ENCODE results near the gene PWP1. TPM values are rescaled to one million over a fixed set of nuclear protein-coding genes. Genes with fewer than 3 reads are reported as not detected.
"Not testable (repeated sequence)": the region's sequence is repeated elsewhere in the genome, so short reads cannot be mapped to it uniquely, and the experiment has no call there.

PWP1 gene
- polyA plus RNA-seq, 2 donors, result 12.8 to 32.5 TPM

DNA sequence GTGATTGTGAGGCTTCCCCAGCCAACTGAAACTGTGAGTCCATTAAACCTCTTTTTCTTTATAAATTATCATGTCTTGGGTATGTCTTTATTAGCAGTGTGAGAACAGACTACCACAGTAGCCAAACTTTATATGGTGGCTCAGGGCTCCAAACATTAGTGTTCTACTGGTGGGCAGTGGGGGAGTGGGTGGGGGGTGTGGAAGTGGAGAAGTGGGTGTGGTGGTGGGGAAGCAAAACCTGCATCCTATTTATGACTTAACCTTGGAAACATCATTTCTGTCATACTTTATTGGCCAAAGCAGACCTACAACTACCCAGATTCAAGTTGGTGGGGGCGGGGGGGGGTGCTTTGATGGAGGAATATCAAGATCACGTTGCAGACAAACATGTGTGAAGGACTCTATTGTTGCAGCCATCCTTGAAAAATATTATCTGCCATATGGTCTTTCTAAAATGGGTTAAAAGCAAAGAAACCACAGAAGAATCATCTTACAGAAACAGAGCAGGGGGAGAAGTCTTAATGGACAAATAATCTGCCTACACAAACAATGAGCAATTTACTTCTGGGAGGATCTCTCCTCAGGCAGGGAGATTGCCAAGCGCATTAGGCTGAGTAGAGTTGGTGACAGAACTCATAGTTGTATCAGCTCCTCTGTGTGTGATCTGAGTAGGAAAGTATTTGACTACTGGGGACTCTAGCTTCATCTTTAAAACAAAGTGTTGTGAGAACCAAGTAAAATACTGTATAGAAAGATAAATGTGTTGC lies 1.4 kb upstream of the PWP1 start:
- H3K4me1 ChIP-seq (ENCODE audit: control insufficient read depth in 2 of 2, insufficient read depth in 2 of 2, low read length in 1 of 2), result no peaks in the 10 kb centered on the region
- no peak overlapping the region for H3K27ac ChIP-seq (ENCODE audit: low read depth in 2 of 2, low read length in 1 of 2)
- peaks cover 0 to 3% of the 10 kb centered on the region in 2 donors for H3K36me3 ChIP-seq (ENCODE audit: control insufficient read depth in 2 of 2, insufficient read depth in 2 of 2, low read length in 1 of 2)
- peaks cover 0 to 3% of the 10 kb centered on the region in 2 donors for H3K9me3 ChIP-seq (ENCODE audit: control insufficient read depth in 2 of 2, insufficient read depth in 1 of 2, low read depth in 1 of 2, low read length in 1 of 2)
- no peak overlapping the region for H3K4me3 ChIP-seq (ENCODE audit: low read depth in 1 of 2, low read length in 2 of 2)
- WGBS, 2 donors, result 68 to 73% methylated on average over 3 of the region's 3 CpGs
- H3K27me3 ChIP-seq (ENCODE audit: control insufficient read depth in 1 of 2, insufficient read depth in 2 of 2, low read length in 2 of 2), result no peaks in the 10 kb centered on the region

DNA sequence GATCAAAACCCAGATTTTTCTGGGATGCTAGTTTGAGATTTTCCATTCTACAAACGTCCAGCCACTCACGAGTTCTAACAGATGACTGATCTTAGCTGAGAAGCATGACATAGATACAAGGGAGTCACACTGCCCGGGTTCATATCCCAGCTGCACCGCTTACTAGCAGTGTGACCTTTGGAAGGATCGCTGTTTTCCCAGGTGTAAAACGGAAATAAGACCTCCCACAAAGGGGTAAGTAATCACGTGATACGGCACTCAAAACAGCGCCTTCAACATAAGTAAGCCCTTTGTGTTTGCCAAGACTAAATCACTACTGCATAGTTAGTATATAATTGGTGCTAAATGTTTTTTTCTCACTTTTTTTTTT lies 624 bp upstream of the PWP1 start:
- no peaks in the 10 kb centered on the region for H3K27me3 ChIP-seq (ENCODE audit: control insufficient read depth in 1 of 2, insufficient read depth in 2 of 2, low read length in 2 of 2)
- no peak overlapping the region for H3K27ac ChIP-seq (ENCODE audit: low read depth in 2 of 2, low read length in 1 of 2)
- H3K9me3 ChIP-seq (ENCODE audit: control insufficient read depth in 2 of 2, insufficient read depth in 1 of 2, low read depth in 1 of 2, low read length in 1 of 2), result peaks cover 0 to 3% of the 10 kb centered on the region in 2 donors
- H3K36me3 ChIP-seq (ENCODE audit: control insufficient read depth in 2 of 2, insufficient read depth in 2 of 2, low read length in 1 of 2), result peaks cover 0 to 3% of the 10 kb centered on the region in 2 donors
- peak overlapping the region in 1 of 2 donors; percentile 95 for H3K4me3 ChIP-seq (ENCODE audit: low read depth in 1 of 2, low read length in 2 of 2)
- WGBS, 2 donors, result 9 to 10% methylated on average over 9 of the region's 9 CpGs
- H3K4me1 ChIP-seq (ENCODE audit: control insufficient read depth in 2 of 2, insufficient read depth in 2 of 2, low read length in 1 of 2), result no peaks in the 10 kb centered on the region

DNA sequence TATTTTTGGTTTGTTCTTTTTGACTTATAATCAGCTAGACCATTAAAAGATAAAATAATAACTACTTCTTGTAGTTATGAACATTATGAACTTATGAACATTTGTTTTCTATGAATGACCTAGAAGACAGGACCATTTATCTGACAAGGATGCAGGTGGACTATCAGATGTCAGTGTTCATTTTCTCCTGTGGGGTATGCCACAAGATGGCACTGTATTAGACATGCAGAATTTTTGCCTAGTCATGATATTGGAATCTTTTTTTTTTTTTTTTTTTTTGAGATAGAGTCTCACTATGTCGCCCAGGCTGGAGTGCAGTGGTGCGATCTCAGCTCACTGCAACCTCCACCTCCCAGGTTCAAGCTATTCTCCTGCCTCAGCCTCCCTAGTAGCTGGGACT lies 10.2 kb downstream of the PWP1 start:
- not testable (repeated sequence) for H3K4me1 ChIP-seq (ENCODE audit: control insufficient read depth in 2 of 2, insufficient read depth in 2 of 2, low read length in 1 of 2); H3K27ac ChIP-seq (ENCODE audit: low read depth in 2 of 2, low read length in 1 of 2); H3K9me3 ChIP-seq (ENCODE audit: control insufficient read depth in 2 of 2, insufficient read depth in 1 of 2, low read depth in 1 of 2, low read length in 1 of 2); H3K27me3 ChIP-seq (ENCODE audit: control insufficient read depth in 1 of 2, insufficient read depth in 2 of 2, low read length in 2 of 2); H3K4me3 ChIP-seq (ENCODE audit: low read depth in 1 of 2, low read length in 2 of 2)
- 84 to 95% methylated on average over 2 of the region's 2 CpGs for WGBS, 2 donors
- peaks cover 18 to 23% of the 10 kb centered on the region in 2 donors for H3K36me3 ChIP-seq (ENCODE audit: control insufficient read depth in 2 of 2, insufficient read depth in 2 of 2, low read length in 1 of 2)

DNA sequence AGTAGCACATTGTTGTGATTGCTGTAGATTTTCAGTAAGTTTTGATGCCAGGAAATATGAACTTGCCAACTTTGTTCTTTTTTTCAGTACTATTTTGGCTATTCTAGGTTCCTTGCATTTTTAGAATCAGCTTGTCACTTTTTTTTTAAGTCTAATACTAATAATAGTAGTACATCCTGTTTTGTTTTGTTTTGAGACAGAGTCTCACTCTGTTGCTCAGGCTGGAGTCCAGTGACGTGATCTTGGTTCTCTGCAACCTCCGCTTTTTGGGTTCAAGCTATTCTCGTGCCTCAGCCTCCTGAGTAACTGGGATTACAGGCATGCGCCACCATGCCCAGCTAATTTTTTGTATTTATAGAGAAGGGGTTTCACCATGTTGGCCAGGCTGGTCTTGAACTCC lies 16.5 kb downstream of the PWP1 start:
- Histone ChIP-seq H3K36me3 (ENCODE audit: control insufficient read depth in 2 of 2, insufficient read depth in 2 of 2, low read length in 1 of 2) (peaks cover 20 to 23% of the 10 kb centered on the region in 2 donors), H3K27me3 (ENCODE audit: control insufficient read depth in 1 of 2, insufficient read depth in 2 of 2, low read length in 2 of 2) (no peaks in the 10 kb centered on the region), H3K9me3 (ENCODE audit: control insufficient read depth in 2 of 2, insufficient read depth in 1 of 2, low read depth in 1 of 2, low read length in 1 of 2) (no peaks in the 10 kb centered on the region), H3K4me1 (ENCODE audit: control insufficient read depth in 2 of 2, insufficient read depth in 2 of 2, low read length in 1 of 2) (no peaks in the 10 kb centered on the region), H3K27ac (ENCODE audit: low read depth in 2 of 2, low read length in 1 of 2) (no peak overlapping the region), H3K4me3 (ENCODE audit: low read depth in 1 of 2, low read length in 2 of 2) (no peak overlapping the region)
- WGBS, 2 donors, result 92 to 97% methylated on average over 4 of the region's 4 CpGs

GRCh38 chr12:107704041-107704440 lies 18.4 kb downstream of the PWP1 start:
- 88 to 90% methylated on average over 5 of the region's 5 CpGs for WGBS, 2 donors
- Histone ChIP-seq H3K36me3 (ENCODE audit: control insufficient read depth in 2 of 2, insufficient read depth in 2 of 2, low read length in 1 of 2) (peaks cover 16 to 17% of the 10 kb centered on the region in 2 donors), H3K27me3 (ENCODE audit: control insufficient read depth in 1 of 2, insufficient read depth in 2 of 2, low read length in 2 of 2) (no peaks in the 10 kb centered on the region), H3K4me3 (ENCODE audit: low read depth in 1 of 2, low read length in 2 of 2) (no peak overlapping the region), H3K4me1 (ENCODE audit: control insufficient read depth in 2 of 2, insufficient read depth in 2 of 2, low read length in 1 of 2) (no peaks in the 10 kb centered on the region), H3K9me3 (ENCODE audit: control insufficient read depth in 2 of 2, insufficient read depth in 1 of 2, low read depth in 1 of 2, low read length in 1 of 2) (no peaks in the 10 kb centered on the region), H3K27ac (ENCODE audit: low read depth in 2 of 2, low read length in 1 of 2) (no peak overlapping the region)

- H3K4me3 ChIP-seq (ENCODE audit: low read depth in 1 of 2, low read length in 2 of 2); H3K27me3 ChIP-seq (ENCODE audit: control insufficient read depth in 1 of 2, insufficient read depth in 2 of 2, low read length in 2 of 2); H3K27ac ChIP-seq (ENCODE audit: low read depth in 2 of 2, low read length in 1 of 2); H3K9me3 ChIP-seq (ENCODE audit: control insufficient read depth in 2 of 2, insufficient read depth in 1 of 2, low read depth in 1 of 2, low read length in 1 of 2); H3K4me1 ChIP-seq (ENCODE audit: control insufficient read depth in 2 of 2, insufficient read depth in 2 of 2, low read length in 1 of 2): not testable (repeated sequence)
- WGBS, 2 donors, result 95 to 98% methylated on average over 4 to 5 of the region's 5 CpGs
- peaks cover 12 to 13% of the 10 kb centered on the region in 2 donors for H3K36me3 ChIP-seq (ENCODE audit: control insufficient read depth in 2 of 2, insufficient read depth in 2 of 2, low read length in 1 of 2)
Observed at GRCh38 chr12:107705522-107705921, 19.9 kb downstream of the PWP1 start.

- Histone ChIP-seq H3K4me1 (ENCODE audit: control insufficient read depth in 2 of 2, insufficient read depth in 2 of 2, low read length in 1 of 2) (no peaks in the 10 kb centered on the region), H3K4me3 (ENCODE audit: low read depth in 1 of 2, low read length in 2 of 2) (no peak overlapping the region), H3K27me3 (ENCODE audit: control insufficient read depth in 1 of 2, insufficient read depth in 2 of 2, low read length in 2 of 2) (no peaks in the 10 kb centered on the region), H3K36me3 (ENCODE audit: control insufficient read depth in 2 of 2, insufficient read depth in 2 of 2, low read length in 1 of 2) (peaks cover 3 to 8% of the 10 kb centered on the region in 2 donors), H3K9me3 (ENCODE audit: control insufficient read depth in 2 of 2, insufficient read depth in 1 of 2, low read depth in 1 of 2, low read length in 1 of 2) (no peaks in the 10 kb centered on the region), H3K27ac (ENCODE audit: low read depth in 2 of 2, low read length in 1 of 2) (no peak overlapping the region)
Observed at GRCh38 chr12:107715780-107716179, 30.2 kb downstream of the PWP1 start.

GRCh38 chr12:107718606-107719005 lies 33.0 kb downstream of the PWP1 start:
- WGBS, 2 donors, result 97% methylated on average over 1 of the region's 1 CpG
- Histone ChIP-seq H3K4me1 (ENCODE audit: control insufficient read depth in 2 of 2, insufficient read depth in 2 of 2, low read length in 1 of 2) (no peaks in the 10 kb centered on the region), H3K4me3 (ENCODE audit: low read depth in 1 of 2, low read length in 2 of 2) (no peak overlapping the region), H3K27ac (ENCODE audit: low read depth in 2 of 2, low read length in 1 of 2) (no peak overlapping the region), H3K9me3 (ENCODE audit: control insufficient read depth in 2 of 2, insufficient read depth in 1 of 2, low read depth in 1 of 2, low read length in 1 of 2) (no peaks in the 10 kb centered on the region), H3K27me3 (ENCODE audit: control insufficient read depth in 1 of 2, insufficient read depth in 2 of 2, low read length in 2 of 2) (no peaks in the 10 kb centered on the region), H3K36me3 (ENCODE audit: control insufficient read depth in 2 of 2, insufficient read depth in 2 of 2, low read length in 1 of 2) (peaks cover 0 to 2% of the 10 kb centered on the region in 2 donors)

- not testable (repeated sequence) for H3K27me3 ChIP-seq (ENCODE audit: control insufficient read depth in 1 of 2, insufficient read depth in 2 of 2, low read length in 2 of 2); H3K4me1 ChIP-seq (ENCODE audit: control insufficient read depth in 2 of 2, insufficient read depth in 2 of 2, low read length in 1 of 2); H3K9me3 ChIP-seq (ENCODE audit: control insufficient read depth in 2 of 2, insufficient read depth in 1 of 2, low read depth in 1 of 2, low read length in 1 of 2); H3K4me3 ChIP-seq (ENCODE audit: low read depth in 1 of 2, low read length in 2 of 2); H3K27ac ChIP-seq (ENCODE audit: low read depth in 2 of 2, low read length in 1 of 2); H3K36me3 ChIP-seq (ENCODE audit: control insufficient read depth in 2 of 2, insufficient read depth in 2 of 2, low read length in 1 of 2)
- 56 to 77% methylated on average over 1 of the region's 1 CpG for WGBS, 2 donors
Observed at GRCh38 chr12:107727327-107727726, 41.7 kb downstream of the PWP1 start.

DNA sequence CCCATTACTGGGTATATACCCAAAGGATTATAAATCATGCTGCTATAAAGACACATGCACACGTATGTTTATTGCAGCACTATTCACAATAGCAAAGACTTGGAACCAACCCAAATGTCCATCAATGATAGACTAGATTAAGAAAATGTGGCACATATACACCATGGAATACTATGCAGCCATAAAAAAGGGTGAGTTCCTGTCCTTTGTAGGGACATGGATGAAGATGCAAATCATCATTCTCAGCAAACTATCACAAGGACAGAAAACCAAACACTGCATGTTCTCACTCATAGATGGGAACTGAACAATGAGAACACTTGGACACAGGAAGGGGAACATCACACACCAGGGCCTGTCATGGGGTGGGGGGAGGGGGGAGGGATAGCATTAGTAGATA lies 42.1 kb downstream of the PWP1 start:
- no CpG with 5 or more reads among the region's 1 CpG for WGBS, 2 donors
- not testable (repeated sequence) for H3K9me3 ChIP-seq (ENCODE audit: control insufficient read depth in 2 of 2, insufficient read depth in 1 of 2, low read depth in 1 of 2, low read length in 1 of 2); H3K27me3 ChIP-seq (ENCODE audit: control insufficient read depth in 1 of 2, insufficient read depth in 2 of 2, low read length in 2 of 2)

More for the DNA sequence above, 42.1 kb downstream of the PWP1 start:
- H3K36me3 ChIP-seq (ENCODE audit: control insufficient read depth in 2 of 2, insufficient read depth in 2 of 2, low read length in 1 of 2); H3K27ac ChIP-seq (ENCODE audit: low read depth in 2 of 2, low read length in 1 of 2); H3K4me3 ChIP-seq (ENCODE audit: low read depth in 1 of 2, low read length in 2 of 2); H3K4me1 ChIP-seq (ENCODE audit: control insufficient read depth in 2 of 2, insufficient read depth in 2 of 2, low read length in 1 of 2): not testable (repeated sequence)
